GM23338 (cell line): Measurements from ENCODE around the gene FAM168B. TPM values are rescaled to one million over a fixed set of nuclear protein-coding genes. Genes with fewer than 3 reads are reported as not detected.

Experiments
- CREB1 ChIP-seq: fragments of 250-450 bp; sonication (Bioruptor Pico); IDR thresholded peaks from 2 replicates; pipeline ENCODE4 v1.5.0; 2020; ENCODE audit warnings: low read depth, mild to moderate bottlenecking, moderate library complexity
- CTCF ChIP-seq, 2 experiments: fragments of 200-600 bp in 1 of 2; sonication (generic) in 1 of 2; conservative IDR thresholded peaks; 2 replicates each; pipeline versions ENCODE4 v1.5.1 to v1.6.1; 2016 to 2017; ENCODE audit warnings: antibody characterized with exemption in 2 of 2, low read depth in 2 of 2, mild to moderate bottlenecking in 2 of 2, moderate library complexity in 1 of 2
- EZH2phosphoT487 ChIP-seq: fragments of 200-600 bp; sonication (generic); IDR thresholded peaks from one replicate; pipeline ENCODE4 v1.8.1; 2018; ENCODE audit warnings: antibody characterized with exemption; ENCODE audit not compliant: unreplicated experiment
- JUNB ChIP-seq: IDR thresholded peaks from one replicate; pipeline ENCODE4 v1.6.1; 2016; ENCODE audit warnings: antibody characterized with exemption; ENCODE audit not compliant: unreplicated experiment
- POLR2AphosphoS5 ChIP-seq: IDR thresholded peaks from 2 replicates; pipeline ENCODE4 v1.6.1; 2016; ENCODE audit warnings: antibody characterized with exemption, low read depth
- STAT1 ChIP-seq: IDR thresholded peaks from one replicate; pipeline ENCODE4 v1.6.1; 2016; ENCODE audit warnings: antibody characterized with exemption; ENCODE audit not compliant: unreplicated experiment
- ZNF114 ChIP-seq: fragments of 250-450 bp; sonication (Bioruptor Pico); IDR thresholded peaks from 2 replicates; pipeline ENCODE4 v1.5.0; 2020; ENCODE audit warnings: mild to moderate bottlenecking, moderate library complexity
- ZNF462 ChIP-seq: fragments of 250-450 bp; sonication (Bioruptor Pico); IDR thresholded peaks from 2 replicates; pipeline ENCODE4 v1.5.0; 2020; ENCODE audit warnings: mild to moderate bottlenecking, moderate library complexity
- polyA plus RNA-seq: library from polyadenylated mRNA; unstranded; fragments of >200 nt; fragmentation: Nextera tagmentation; extraction: Ambion mirVana; gene quantifications from 2 replicates; pipeline ENCODE4 v1.2.1, GENCODE V29; 2016
- total RNA-seq: library from RNA; depleted of rRNA; stranded (reverse); fragments of >200 nt; shearing (Covaris generic); gene quantifications from 2 replicates; pipeline ENCODE4 v1.2.3, GENCODE V29; 2014
- TF ChIP-seq, protein P1 (sequence below): IDR thresholded peaks from 2 replicates; pipeline ENCODE4 v1.6.1; 2016; ENCODE audit warnings: antibody characterized with exemption

Gene FAM168B
- total and polyA plus RNA-seq, 2 experiments from 2014 or later, result 18.8 to 76.8 TPM

DNA sequence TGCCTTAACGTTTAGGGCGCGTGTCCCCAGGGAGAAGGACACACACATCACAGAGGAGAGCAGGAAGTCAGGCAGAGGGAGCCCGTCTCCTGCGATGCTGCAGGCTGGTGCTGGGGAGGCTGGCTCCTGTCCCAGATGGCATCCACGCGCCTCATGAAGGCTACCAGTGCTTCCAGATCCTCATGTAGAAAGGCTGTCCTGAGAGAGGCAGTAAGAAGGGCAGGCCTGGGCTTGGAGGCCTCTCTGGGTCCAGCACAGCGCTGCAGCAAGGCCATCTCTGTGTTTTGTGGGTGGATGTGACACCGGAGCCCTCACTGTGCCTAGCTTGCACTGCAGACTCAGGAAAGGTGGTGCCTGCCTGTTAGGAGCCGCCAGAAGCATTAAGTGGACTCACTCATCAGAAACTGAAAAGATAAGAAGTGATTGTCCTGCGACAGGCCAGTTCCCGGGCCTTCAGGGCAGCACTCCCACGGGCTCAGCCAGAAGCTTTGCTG lies 62.7 kb downstream of the FAM168B start (continued):
- TF ChIP-seq ZNF462 (no peak), CTCF (conservative IDR thresholded peaks at IDR 0.05; ENCODE audit: low read depth in 2 of 2) (no peak), JUNB (no peak), EZH2phosphoT487 (no peak), STAT1 (no peak), POLR2AphosphoS5 (no peak), CREB1 (CRISPR knock-in tag) (no peak), ZNF114 (no peak)
- TF ChIP-seq, protein P1, sequence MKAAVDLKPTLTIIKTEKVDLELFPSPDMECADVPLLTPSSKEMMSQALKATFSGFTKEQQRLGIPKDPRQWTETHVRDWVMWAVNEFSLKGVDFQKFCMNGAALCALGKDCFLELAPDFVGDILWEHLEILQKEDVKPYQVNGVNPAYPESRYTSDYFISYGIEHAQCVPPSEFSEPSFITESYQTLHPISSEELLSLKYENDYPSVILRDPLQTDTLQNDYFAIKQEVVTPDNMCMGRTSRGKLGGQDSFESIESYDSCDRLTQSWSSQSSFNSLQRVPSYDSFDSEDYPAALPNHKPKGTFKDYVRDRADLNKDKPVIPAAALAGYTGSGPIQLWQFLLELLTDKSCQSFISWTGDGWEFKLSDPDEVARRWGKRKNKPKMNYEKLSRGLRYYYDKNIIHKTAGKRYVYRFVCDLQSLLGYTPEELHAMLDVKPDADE, result no peak
